DMS 273 treated with DMSO at 0.1 percent for 48 hours (cell line): ENCODE measurements around the gene SIX1.

ENCODE experiments used
- DNase-seq: peaks from one replicate; lab custom pipeline; 2025; lab: John Stamatoyannopoulos, UW

The SIX1 gene

GRCh38 chr14:60648934-60649874, at the start of gene SIX1:
TSS of gene SIX1 (minus strand) at chr14:60649477. CDS start at chr14:60649189, 288 bp downstream.
- peak; percentile 79 for DNase-seq

GRCh38 chr14:60695327-60695726, 46.0 kb upstream of the SIX1 start:
- DNase-seq: no peak

- no peak for DNase-seq
These were observed 42.3 kb upstream of the SIX1 start for GRCh38 chr14:60691383-60692113.

- no peak for DNase-seq
These were observed 37.6 kb upstream of the SIX1 start for GRCh38 chr14:60686865-60687264.

GRCh38 chr14:60684203-60684602, 34.9 kb upstream of the SIX1 start:
- no peak for DNase-seq

- DNase-seq: no peak
These were observed 32.0 kb upstream of the SIX1 start for GRCh38 chr14:60681271-60681670.

GRCh38 chr14:60680511-60680910, 31.2 kb upstream of the SIX1 start:
- no peak for DNase-seq

- DNase-seq: no peak
These were observed 30.4 kb upstream of the SIX1 start for GRCh38 chr14:60679566-60680258.

GRCh38 chr14:60677701-60678100, 28.4 kb upstream of the SIX1 start:
- no peak for DNase-seq

GRCh38 chr14:60670989-60671388, 21.7 kb upstream of the SIX1 start:
- DNase-seq: no peak

- no peak for DNase-seq
These were observed 19.3 kb upstream of the SIX1 start for GRCh38 chr14:60668431-60669112.

- DNase-seq: no peak
These were observed 15.9 kb upstream of the SIX1 start for GRCh38 chr14:60665177-60665550.

GRCh38 chr14:60662982-60663381, 13.7 kb upstream of the SIX1 start:
- no peak for DNase-seq

GRCh38 chr14:60661721-60662120, 12.4 kb upstream of the SIX1 start:
- no peak for DNase-seq

GRCh38 chr14:60658909-60659585, 9.8 kb upstream of the SIX1 start:
- DNase-seq: peak; percentile 84

- no peak for DNase-seq
These were observed 9.0 kb upstream of the SIX1 start for GRCh38 chr14:60658211-60658690.

GRCh38 chr14:60657456-60658210, 8.4 kb upstream of the SIX1 start:
- DNase-seq: no peak

- DNase-seq: peak; percentile 40
These were observed 7.6 kb upstream of the SIX1 start for GRCh38 chr14:60656686-60657455.

GRCh38 chr14:60655898-60656685, 6.8 kb upstream of the SIX1 start:
- DNase-seq: no peak
